Fibroblast of skin of left biceps (primary cell): Measurements from ENCODE around the gene PAM16.
"Not testable (repeated sequence)": the region's sequence is repeated elsewhere in the genome, so short reads cannot be mapped to it uniquely, and the experiment has no call there.

Source experiments
- DNase-seq, 2 experiments: peaks; one replicate each; pipeline ENCODE4 v3.0.0-alpha.2; 2013; ENCODE audit warnings: low read depth in 2 of 2

PAM16 gene

GRCh38 chr16:4353675-4354074 is 2.6 kb upstream of the PAM16 start:
- no peak for DNase-seq

- DNase-seq: no peak
Observed at GRCh38 chr16:4352843-4353242, 1.7 kb upstream of the PAM16 start.

GRCh38 chr16:4351880-4352279 is 759 bp upstream of the PAM16 start:
- DNase-seq: no peak

- DNase-seq: no peak
Observed at GRCh38 chr16:4350365-4350786, 745 bp downstream of the PAM16 start.

- DNase-seq: no peak
Observed at GRCh38 chr16:4349332-4349731, 1.8 kb downstream of the PAM16 start.

GRCh38 chr16:4347765-4348509 is 3.2 kb downstream of the PAM16 start:
- DNase-seq: no peak

GRCh38 chr16:4347010-4347409 is 4.1 kb downstream of the PAM16 start:
- DNase-seq: no peak

- DNase-seq: no peak
Observed at GRCh38 chr16:4345836-4346781, 5.0 kb downstream of the PAM16 start.

- DNase-seq: no peak
Observed at GRCh38 chr16:4344983-4345835, 5.9 kb downstream of the PAM16 start.

GRCh38 chr16:4344300-4344982 is 6.7 kb downstream of the PAM16 start:
- DNase-seq: not testable (repeated sequence)

GRCh38 chr16:4342866-4343744 is 8.0 kb downstream of the PAM16 start:
- DNase-seq: no peak

- DNase-seq: no peak
Observed at GRCh38 chr16:4341250-4341649, 9.9 kb downstream of the PAM16 start.

- no peak for DNase-seq
Observed at GRCh38 chr16:4340443-4340842, 10.7 kb downstream of the PAM16 start.

GRCh38 chr16:4339909-4340308 is 11.2 kb downstream of the PAM16 start:
- no peak for DNase-seq

GRCh38 chr16:4339455-4339854 is 11.7 kb downstream of the PAM16 start:
- DNase-seq: no peak

GRCh38 chr16:4338712-4339299 is 12.3 kb downstream of the PAM16 start:
- no peak for DNase-seq

GRCh38 chr16:4338125-4338582 is 13.0 kb downstream of the PAM16 start:
- no peak for DNase-seq

- DNase-seq: no peak
Observed at GRCh38 chr16:4337540-4338088, 13.5 kb downstream of the PAM16 start.

GRCh38 chr16:4336701-4337539 is 14.2 kb downstream of the PAM16 start:
- no peak for DNase-seq
